Kidney glomerular epithelial cell (primary cell): ENCODE results near the gene EIF4EBP2.

Experiments
- DNase-seq: peaks from one replicate; lab custom pipeline; 2025; lab: John Stamatoyannopoulos, UW

EIF4EBP2 gene

GRCh38 chr10:70379581-70380176 is 24.3 kb upstream of the EIF4EBP2 start:
- no peak for DNase-seq

GRCh38 chr10:70380350-70381135 is 23.4 kb upstream of the EIF4EBP2 start:
- no peak for DNase-seq

- no peak for DNase-seq
Observed at GRCh38 chr10:70381471-70382421, 22.2 kb upstream of the EIF4EBP2 start.

GRCh38 chr10:70391654-70392053 is 12.3 kb upstream of the EIF4EBP2 start:
- no peak for DNase-seq

- DNase-seq = no peak
Observed at GRCh38 chr10:70396140-70396539, 7.8 kb upstream of the EIF4EBP2 start.

GRCh38 chr10:70399177-70399576 is 4.8 kb upstream of the EIF4EBP2 start:
- DNase-seq = no peak

- DNase-seq = no peak
Observed at GRCh38 chr10:70403483-70404035, 386 bp upstream of the EIF4EBP2 start.

- DNase-seq = no peak
Observed at GRCh38 chr10:70404787-70405036, 767 bp downstream of the EIF4EBP2 start.

GRCh38 chr10:70405037-70405824 is 1.3 kb downstream of the EIF4EBP2 start:
- DNase-seq = no peak

GRCh38 chr10:70409772-70410171 is 5.8 kb downstream of the EIF4EBP2 start:
- no peak for DNase-seq

GRCh38 chr10:70410608-70411007 is 6.7 kb downstream of the EIF4EBP2 start:
- no peak for DNase-seq

- DNase-seq = no peak
Observed at GRCh38 chr10:70412356-70412755, 8.4 kb downstream of the EIF4EBP2 start.

GRCh38 chr10:70417568-70417967 is 13.6 kb downstream of the EIF4EBP2 start:
- DNase-seq = no peak

GRCh38 chr10:70418229-70418628 is 14.3 kb downstream of the EIF4EBP2 start:
- DNase-seq = peak; percentile 5

- no peak for DNase-seq
Observed at GRCh38 chr10:70418713-70419112, 14.8 kb downstream of the EIF4EBP2 start.

- DNase-seq = no peak
Observed at GRCh38 chr10:70424320-70424719, 20.4 kb downstream of the EIF4EBP2 start.

GRCh38 chr10:70425096-70425495 is 21.2 kb downstream of the EIF4EBP2 start:
- DNase-seq = no peak

- DNase-seq = no peak
Observed at GRCh38 chr10:70426823-70427222, 22.9 kb downstream of the EIF4EBP2 start.

- peak; percentile 11 for DNase-seq
Observed at GRCh38 chr10:70430493-70431445, 26.8 kb downstream of the EIF4EBP2 start.

- DNase-seq = no peak
Observed at GRCh38 chr10:70432101-70432500, 28.2 kb downstream of the EIF4EBP2 start.
